ENCODE data around the gene TMA7B.

TMA7B gene

GRCh38 chr22:39946503-39947219 lies 13.5 kb upstream of the TMA7B start:
- no peak for TF ChIP-seq CTCF (IDR thresholded peaks at IDR 0.05; ENCODE audit: low read length)
- TF ChIP-seq EZH2 (optimal IDR thresholded peaks at IDR 0.05; ENCODE audit: low read depth, low read length) = no peak
- TF ChIP-seq EZH2phosphoT487 (IDR thresholded peaks at IDR 0.05; ENCODE audit: low read length) = no peak
- Histone ChIP-seq H3K36me3 (replicated peaks; ENCODE audit: insufficient read depth, low read length) (no peaks in the 10 kb centered on the region), H3K9ac (ENCODE audit: low read length) (no peak overlapping the region), H3K4me3 (ENCODE audit: low read length) (no peak overlapping the region), H2AFZ (ENCODE audit: low read length) (no peak overlapping the region), H4K20me1 (ENCODE audit: insufficient read depth, low read length) (no peaks in the 10 kb centered on the region), H3F3A (ENCODE audit: insufficient read depth, low read length) (peaks cover 4% of the 10 kb centered on the region), H3K79me2 (ENCODE audit: low read length) (no peaks in the 10 kb centered on the region), H3K27me3 (replicated peaks; ENCODE audit: insufficient read depth, low read length) (no peaks in the 10 kb centered on the region), H3K4me2 (ENCODE audit: low read depth, low read length) (no peak overlapping the region), H3K4me1 (ENCODE audit: low read length) (peaks cover 23% of the 10 kb centered on the region), H3K9me3 (replicated peaks; ENCODE audit: insufficient read depth, low read length) (no peaks in the 10 kb centered on the region), H3K27ac (ENCODE audit: low read length) (no peak overlapping the region), H3K9me2 (replicated peaks; ENCODE audit: insufficient read depth, low read length) (no peaks in the 10 kb centered on the region)
- DNase-seq = no peak

GRCh38 chr22:39947220-39948216 lies 12.7 kb upstream of the TMA7B start:
- Histone ChIP-seq H3F3A (ENCODE audit: insufficient read depth, low read length) (peaks cover 6% of the 10 kb centered on the region), H3K9me2 (replicated peaks; ENCODE audit: insufficient read depth, low read length) (no peaks in the 10 kb centered on the region), H2AFZ (ENCODE audit: low read length) (no peak overlapping the region), H3K27ac (ENCODE audit: low read length) (no peak overlapping the region), H3K36me3 (replicated peaks; ENCODE audit: insufficient read depth, low read length) (no peaks in the 10 kb centered on the region), H4K20me1 (ENCODE audit: insufficient read depth, low read length) (no peaks in the 10 kb centered on the region), H3K79me2 (ENCODE audit: low read length) (no peaks in the 10 kb centered on the region), H3K9me3 (replicated peaks; ENCODE audit: insufficient read depth, low read length) (no peaks in the 10 kb centered on the region), H3K9ac (ENCODE audit: low read length) (no peak overlapping the region), H3K4me2 (ENCODE audit: low read depth, low read length) (no peak overlapping the region), H3K4me3 (ENCODE audit: low read length) (no peak overlapping the region), H3K27me3 (replicated peaks; ENCODE audit: insufficient read depth, low read length) (no peaks in the 10 kb centered on the region), H3K4me1 (ENCODE audit: low read length) (peaks cover 29% of the 10 kb centered on the region)
- no peak for TF ChIP-seq EZH2 (optimal IDR thresholded peaks at IDR 0.05; ENCODE audit: low read depth, low read length)
- no peak for TF ChIP-seq EZH2phosphoT487 (IDR thresholded peaks at IDR 0.05; ENCODE audit: low read length)
- no peak for TF ChIP-seq CTCF (IDR thresholded peaks at IDR 0.05; ENCODE audit: low read length)
- no peak for DNase-seq

GRCh38 chr22:39949964-39950737 lies 10.0 kb upstream of the TMA7B start:
- no peaks in the 10 kb centered on the region for H3K27me3 ChIP-seq (replicated peaks; ENCODE audit: insufficient read depth, low read length)
- H3K4me3 ChIP-seq (ENCODE audit: low read length) = no peak overlapping the region
- H3K36me3 ChIP-seq (replicated peaks; ENCODE audit: insufficient read depth, low read length) = no peaks in the 10 kb centered on the region
- H3K27ac ChIP-seq (ENCODE audit: low read length) = no peak overlapping the region
- H2AFZ ChIP-seq (ENCODE audit: low read length) = no peak overlapping the region
- no peak for DNase-seq
- H3K9me2 ChIP-seq (replicated peaks; ENCODE audit: insufficient read depth, low read length) = no peaks in the 10 kb centered on the region
- H3K9ac ChIP-seq (ENCODE audit: low read length) = no peak overlapping the region
- TF ChIP-seq EZH2phosphoT487 (IDR thresholded peaks at IDR 0.05; ENCODE audit: low read length) (no peak), EZH2 (optimal IDR thresholded peaks at IDR 0.05; ENCODE audit: low read depth, low read length) (no peak), CTCF (IDR thresholded peaks at IDR 0.05; ENCODE audit: low read length) (no peak)
- H3K4me2 ChIP-seq (ENCODE audit: low read depth, low read length) = no peak overlapping the region
- H3F3A ChIP-seq (ENCODE audit: insufficient read depth, low read length) = peaks cover 6% of the 10 kb centered on the region
- H4K20me1 ChIP-seq (ENCODE audit: insufficient read depth, low read length) = no peaks in the 10 kb centered on the region
- no peaks in the 10 kb centered on the region for H3K79me2 ChIP-seq (ENCODE audit: low read length)
- H3K4me1 ChIP-seq (ENCODE audit: low read length) = peaks cover 31% of the 10 kb centered on the region
- no peaks in the 10 kb centered on the region for H3K9me3 ChIP-seq (replicated peaks; ENCODE audit: insufficient read depth, low read length)
